ENCODE measurements around the gene ATP4A. TPM values are rescaled to one million over a fixed set of nuclear protein-coding genes. Genes with fewer than 3 reads are reported as not detected.

The ATP4A gene
- total RNA-seq, 3 donors from 2014 or later (not counting 1 experiment from before 2014, with no cell fraction given), result not detected

DNA sequence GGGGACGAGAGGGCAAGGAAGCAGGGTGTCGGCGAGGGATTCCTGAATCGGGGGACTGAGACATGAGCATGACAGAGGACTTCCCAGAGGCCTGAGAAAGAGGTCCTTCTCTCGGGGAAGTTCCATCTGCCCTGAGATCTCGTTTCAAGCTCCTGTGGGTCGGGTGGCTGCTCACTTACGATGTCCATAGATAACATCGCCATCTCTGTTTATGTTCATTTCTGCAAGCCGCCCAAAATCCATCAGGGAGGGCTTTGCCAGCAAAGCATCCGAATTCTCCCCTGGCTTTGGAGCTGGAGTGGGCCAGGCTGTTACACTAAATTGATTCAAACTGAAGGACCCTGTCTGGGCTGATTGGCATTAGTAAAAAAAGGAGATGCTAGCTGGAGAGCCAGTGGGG is 55.9 kb downstream of the ATP4A start:
- Mint-ChIP-seq H3K27ac (peak overlapping the region in 1 of 2 donors; percentile 38), H3K4me1 (peaks cover 8 to 24% of the 10 kb centered on the region in 2 donors), H3K9me3 (no peaks in the 10 kb centered on the region), H3K4me3 (no peak overlapping the region), H3K36me3 (no peaks in the 10 kb centered on the region), H3K27me3 (ENCODE audit: low read depth in 2 of 2) (peaks cover 0 to 8% of the 10 kb centered on the region in 2 donors)
- TF ChIP-seq CTCF (IDR thresholded peaks at IDR 0.05), result no peak
- ATAC-seq (no peak), DNase-seq (no peak)
- Histone ChIP-seq H3K27ac (ENCODE audit: low read length) (no peak overlapping the region), H3K36me3 (ENCODE audit: control insufficient read depth, insufficient read depth, low read length) (no peaks in the 10 kb centered on the region), H3K9me3 (ENCODE audit: control insufficient read depth, insufficient read depth, low read length) (no peaks in the 10 kb centered on the region), H3K27me3 (ENCODE audit: control insufficient read depth, insufficient read depth, low read length) (peaks cover 11% of the 10 kb centered on the region), H3K4me3 (ENCODE audit: low read length) (no peak overlapping the region), H3K4me1 (ENCODE audit: control insufficient read depth, insufficient read depth, low read length) (peaks cover 23% of the 10 kb centered on the region)
- intact Hi-C loops (cut with micrococcal nuclease), result no loop called here
- WGBS (ENCODE audit: insufficient coverage), result 89% methylated on average over 11 of the region's 11 CpGs

GRCh38 chr19:35506011-35506410 is 57.4 kb downstream of the ATP4A start:
- Mint-ChIP-seq H3K27ac (no peak overlapping the region), H3K4me3 (no peak overlapping the region), H3K27me3 (ENCODE audit: low read depth in 2 of 2) (peaks cover 0 to 2% of the 10 kb centered on the region in 2 donors), H3K4me1 (peaks cover 8 to 24% of the 10 kb centered on the region in 2 donors), H3K9me3 (no peaks in the 10 kb centered on the region), H3K36me3 (no peaks in the 10 kb centered on the region)
- peaks cover 23% of the 10 kb centered on the region for H3K4me1 ChIP-seq (ENCODE audit: control insufficient read depth, insufficient read depth, low read length)
- ATAC-seq (no peak), DNase-seq (no peak)
- no peak overlapping the region for H3K27ac ChIP-seq (ENCODE audit: low read length)
- no peaks in the 10 kb centered on the region for H3K36me3 ChIP-seq (ENCODE audit: control insufficient read depth, insufficient read depth, low read length)
- 82% methylated on average over 6 of the region's 7 CpGs for WGBS (ENCODE audit: insufficient coverage)
- no peaks in the 10 kb centered on the region for H3K9me3 ChIP-seq (ENCODE audit: control insufficient read depth, insufficient read depth, low read length)
- peaks cover 9% of the 10 kb centered on the region for H3K27me3 ChIP-seq (ENCODE audit: control insufficient read depth, insufficient read depth, low read length)
- no peak overlapping the region for H3K4me3 ChIP-seq (ENCODE audit: low read length)
- intact Hi-C loops (cut with micrococcal nuclease), result no loop called here
- no peak for TF ChIP-seq CTCF (IDR thresholded peaks at IDR 0.05)

- H3K4me1 Mint-ChIP-seq, result no peaks in the 10 kb centered on the region
- no peaks in the 10 kb centered on the region for H3K36me3 Mint-ChIP-seq
- H3K27me3 Mint-ChIP-seq (ENCODE audit: low read depth in 2 of 2), result peaks cover 0 to 2% of the 10 kb centered on the region in 2 donors
- Histone ChIP-seq H3K27ac (ENCODE audit: low read length) (no peak overlapping the region), H3K4me1 (ENCODE audit: control insufficient read depth, insufficient read depth, low read length) (no peaks in the 10 kb centered on the region), H3K36me3 (ENCODE audit: control insufficient read depth, insufficient read depth, low read length) (no peaks in the 10 kb centered on the region), H3K27me3 (ENCODE audit: control insufficient read depth, insufficient read depth, low read length) (no peaks in the 10 kb centered on the region), H3K9me3 (ENCODE audit: control insufficient read depth, insufficient read depth, low read length) (no peaks in the 10 kb centered on the region), H3K4me3 (ENCODE audit: low read length) (no peak overlapping the region)
- WGBS (ENCODE audit: insufficient coverage), result no CpG with 5 or more reads among the region's 4 CpGs
- no peak overlapping the region for H3K27ac Mint-ChIP-seq
- H3K9me3 Mint-ChIP-seq, result no peaks in the 10 kb centered on the region
- intact Hi-C loops (cut with micrococcal nuclease), result no loop called here
- DNase-seq (no peak), ATAC-seq (no peak)
- no peak overlapping the region for H3K4me3 Mint-ChIP-seq
- TF ChIP-seq CTCF (IDR thresholded peaks at IDR 0.05), result no peak
These were observed 60.7 kb downstream of the ATP4A start for GRCh38 chr19:35502751-35503150.

DNA sequence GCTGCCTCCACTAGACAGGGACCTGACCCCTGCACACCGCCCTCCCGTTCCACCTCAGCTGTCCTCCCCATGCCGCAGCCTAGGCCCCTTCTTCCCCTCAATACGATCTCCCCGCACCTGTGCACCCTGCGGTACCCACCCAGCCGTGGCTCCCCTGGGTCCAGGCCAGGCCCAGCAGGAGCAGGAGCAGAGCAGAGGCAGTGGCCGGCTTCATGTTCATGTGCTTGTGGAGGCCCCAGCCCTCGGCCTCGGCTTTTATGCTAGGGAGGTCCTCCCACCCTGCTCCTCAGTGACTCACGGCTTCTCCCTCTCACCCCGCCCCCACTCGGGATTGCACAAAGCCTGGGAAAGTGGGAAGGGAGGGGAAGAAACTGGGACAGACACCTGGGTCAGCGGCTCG is 61.8 kb downstream of the ATP4A start:
- peaks cover 0 to 2% of the 10 kb centered on the region in 2 donors for H3K27me3 Mint-ChIP-seq (ENCODE audit: low read depth in 2 of 2)
- no peak for DNase-seq
- no peak overlapping the region for H3K4me3 Mint-ChIP-seq
- H3K36me3 Mint-ChIP-seq, result no peaks in the 10 kb centered on the region
- no peaks in the 10 kb centered on the region for H3K4me1 Mint-ChIP-seq
- Histone ChIP-seq H3K4me1 (ENCODE audit: control insufficient read depth, insufficient read depth, low read length) (no peaks in the 10 kb centered on the region), H3K27me3 (ENCODE audit: control insufficient read depth, insufficient read depth, low read length) (no peaks in the 10 kb centered on the region), H3K27ac (ENCODE audit: low read length) (no peak overlapping the region), H3K4me3 (ENCODE audit: low read length) (no peak overlapping the region), H3K9me3 (ENCODE audit: control insufficient read depth, insufficient read depth, low read length) (no peaks in the 10 kb centered on the region), H3K36me3 (ENCODE audit: control insufficient read depth, insufficient read depth, low read length) (no peaks in the 10 kb centered on the region)
- ATAC-seq, result no peak
- 92% methylated on average over 11 of the region's 15 CpGs for WGBS (ENCODE audit: insufficient coverage)
- no peaks in the 10 kb centered on the region for H3K9me3 Mint-ChIP-seq
- no peak for TF ChIP-seq CTCF (IDR thresholded peaks at IDR 0.05)
- intact Hi-C loops (cut with micrococcal nuclease), result no loop called here
- H3K27ac Mint-ChIP-seq, result no peak overlapping the region
